Keratinocyte (primary cell): ENCODE data around the gene CYP27A1. TPM values are rescaled to one million over a fixed set of nuclear protein-coding genes. Genes with fewer than 3 reads are reported as not detected.

Experiments used
- DNase-seq: peaks from one replicate; pipeline ENCODE4 v3.0.0-alpha.2; 2011; ENCODE audit warnings: low read depth, missing footprints, low spot score
- FAIRE-seq: peaks from 2 replicates; lab custom pipeline; 2011; peaks lifted over from hg19 to GRCh38; lab: Jason Lieb, UNC
- H2AFZ ChIP-seq: 2 replicates; pipeline ENCODE4 v1.6.0; 2012; ENCODE audit warnings: low read length, control low read depth, inconsistent platforms; ENCODE audit not compliant: control insufficient read depth
- H3K27ac ChIP-seq: 2 replicates; pipeline ENCODE4 v1.5.1; 2011; ENCODE audit warnings: low read length; ENCODE audit not compliant: control insufficient read depth, insufficient read depth
- H3K27me3 ChIP-seq: 3 replicates; pipeline ENCODE4 v1.6.0; 2011; ENCODE audit warnings: low read length; ENCODE audit not compliant: control insufficient read depth, insufficient read depth; ENCODE audit errors: extremely low read depth
- H3K36me3 ChIP-seq, 2 experiments: 2 replicates in 1 of 2; 3 replicates in 1 of 2; pipeline ENCODE4 v1.5.1; 2011; ENCODE audit warnings: low read length in 2 of 2, mild to moderate bottlenecking in 1 of 2; ENCODE audit not compliant: control insufficient read depth in 2 of 2, insufficient read depth in 2 of 2; ENCODE audit errors: extremely low read depth in 1 of 2
- H3K4me1 ChIP-seq: 3 replicates; pipeline ENCODE4 v1.5.1; 2011; ENCODE audit warnings: low read length; ENCODE audit not compliant: control insufficient read depth, insufficient read depth; ENCODE audit errors: extremely low read depth
- H3K4me2 ChIP-seq: 3 replicates; pipeline ENCODE4 v1.6.0; 2011; ENCODE audit warnings: low read depth, low read length; ENCODE audit not compliant: control insufficient read depth, insufficient read depth; ENCODE audit errors: extremely low read depth
- H3K4me3 ChIP-seq, 3 experiments: fragments of 200-600 bp in 1 of 3; sonication (generic) in 1 of 3; 2 replicates in 2 of 3; 3 replicates in 1 of 3; pipeline ENCODE4 v1.5.1; 2011 to 2016; ENCODE audit warnings: low read length in 3 of 3, mild to moderate bottlenecking in 3 of 3, control low read depth in 2 of 3, inconsistent platforms in 1 of 3, low read depth in 1 of 3, mixed read lengths in 1 of 3, mixed run types in 1 of 3, moderate library complexity in 1 of 3; ENCODE audit not compliant: control insufficient read depth in 2 of 3, insufficient read depth in 2 of 3; ENCODE audit errors: extremely low read depth in 1 of 3
- H3K79me2 ChIP-seq: 2 replicates; pipeline ENCODE4 v1.6.0; 2012; ENCODE audit warnings: low read length; ENCODE audit not compliant: control insufficient read depth, insufficient read depth
- H3K9ac ChIP-seq: 3 replicates; pipeline ENCODE4 v1.6.0; 2011; ENCODE audit warnings: low read length; ENCODE audit not compliant: control insufficient read depth, insufficient read depth; ENCODE audit errors: extremely low read depth
- H3K9me1 ChIP-seq: 3 replicates; pipeline ENCODE4 v1.6.0; 2011; ENCODE audit warnings: low read length; ENCODE audit not compliant: control insufficient read depth, insufficient read depth; ENCODE audit errors: extremely low read depth
- H3K9me3 ChIP-seq: 2 replicates; pipeline ENCODE4 v1.5.1; 2012; ENCODE audit warnings: low read depth, low read length; ENCODE audit not compliant: control insufficient read depth
- H4K20me1 ChIP-seq: 3 replicates; pipeline ENCODE4 v1.6.0; 2011; ENCODE audit warnings: low read length; ENCODE audit not compliant: control insufficient read depth, insufficient read depth; ENCODE audit errors: extremely low read depth
- CTCF ChIP-seq, 3 experiments: IDR thresholded peaks in 1 of 3; conservative IDR thresholded peaks in 1 of 3; optimal IDR thresholded peaks in 1 of 3; 2 replicates in 2 of 3; 3 replicates in 1 of 3; pipeline versions ENCODE3 to v1.5.1; 2011; ENCODE audit warnings: low read length in 3 of 3, mild to moderate bottlenecking in 3 of 3, moderate library complexity in 2 of 3, control low read depth in 1 of 3, inconsistent platforms in 1 of 3; ENCODE audit not compliant: insufficient read depth in 2 of 3; ENCODE audit errors: extremely low read depth in 1 of 3
- EZH2 ChIP-seq: IDR thresholded peaks from one replicate; pipeline ENCODE4 v1.6.1; 2012; ENCODE audit warnings: inconsistent platforms, mild to moderate bottlenecking, low read length, moderate library complexity
- dilution Hi-C: fragments of 300-500 bp; cut with MboI; formaldehyde crosslinking; loops from one replicate; pipeline ENCODE4 v1.7.0; 2020; ENCODE audit warnings: low sequenced_read_pairs; ENCODE audit not compliant: extremely low pct_ligation_motif_present
- polyA plus RNA-seq, 5 experiments: library from polyadenylated mRNA; depleted of rRNA in 3 of 5; stranded (reverse) in 3 of 5; stranded (forward) in 1 of 5; unstranded in 1 of 5; fragments of >200 nt; gene quantifications; 1 replicate in 1 of 5; 2 replicates in 3 of 5; 3 replicates in 1 of 5; pipeline versions ENCODE4 v1.2.1 to v1.2.3, GENCODE V29; 2011 to 2012; ENCODE audit warnings: missing spikeins in 2 of 5, low read depth in 1 of 5, low replicate concordance in 1 of 5

CYP27A1 gene
- polyA plus RNA-seq, 1 donor (not counting 4 experiments of a cell fraction or from before 2014, with no cell fraction given): 0.12 TPM

- Histone ChIP-seq H3K9me1 (no peaks in the 10 kb centered on the region), H4K20me1 (no peaks in the 10 kb centered on the region), H3K36me3 (peaks cover 23 to 34% of the 10 kb centered on the region in 2 experiments), H3K9me3 (no peaks in the 10 kb centered on the region), H3K79me2 (no peaks in the 10 kb centered on the region), H3K27me3 (no peaks in the 10 kb centered on the region), H2AFZ (no peak overlapping the region), H3K4me3 (no peak overlapping the region), H3K9ac (no peak overlapping the region), H3K4me1 (peaks cover 8% of the 10 kb centered on the region), H3K27ac (no peak overlapping the region), H3K4me2 (no peak overlapping the region)
- dilution Hi-C loops: no loop called here
- DNase-seq (no peak), FAIRE-seq (no peak)
- no peak for TF ChIP-seq CTCF (optimal IDR thresholded peaks at IDR 0.05 in 1 of 3, IDR thresholded peaks at IDR 0.05 in 1 of 3, conservative IDR thresholded peaks at IDR 0.05 in 1 of 3; ENCODE audit: extremely low read depth in 1 of 3, insufficient read depth in 2 of 3, low read length in 3 of 3)
- TF ChIP-seq EZH2: no peak
Measured at GRCh38 chr2:218755198-218755566, 26.8 kb upstream of the CYP27A1 start.

- Histone ChIP-seq H3K4me3 (no peak overlapping the region), H3K9me1 (no peaks in the 10 kb centered on the region), H3K27me3 (no peaks in the 10 kb centered on the region), H3K9me3 (no peaks in the 10 kb centered on the region), H3K36me3 (peaks cover 22 to 29% of the 10 kb centered on the region in 2 experiments), H3K27ac (no peak overlapping the region), H3K79me2 (no peaks in the 10 kb centered on the region), H2AFZ (no peak overlapping the region), H4K20me1 (no peaks in the 10 kb centered on the region), H3K9ac (no peak overlapping the region), H3K4me2 (no peak overlapping the region), H3K4me1 (peaks cover 15% of the 10 kb centered on the region)
- dilution Hi-C loops: no loop called here
- DNase-seq (no peak), FAIRE-seq (no peak)
- TF ChIP-seq CTCF (optimal IDR thresholded peaks at IDR 0.05 in 1 of 3, IDR thresholded peaks at IDR 0.05 in 1 of 3, conservative IDR thresholded peaks at IDR 0.05 in 1 of 3; ENCODE audit: extremely low read depth in 1 of 3, insufficient read depth in 2 of 3, low read length in 3 of 3): no peak
- TF ChIP-seq EZH2: no peak
Measured at GRCh38 chr2:218755567-218756404, 26.2 kb upstream of the CYP27A1 start.
